Skeletal muscle cell (primary cell): ENCODE measurements around the gene TSEN54.
"Not testable (repeated sequence)": the region's sequence is repeated elsewhere in the genome, so short reads cannot be mapped to it uniquely, and the experiment has no call there.

ENCODE experiments used
- DNase-seq: peaks from one replicate; pipeline ENCODE4 v3.0.0-alpha.2; 2010; ENCODE audit warnings: low read depth
- H3K4me3 ChIP-seq: 2 replicates; pipeline ENCODE4 v1.5.1; 2011; ENCODE audit warnings: low read depth, mild to moderate bottlenecking, control low read depth, low read length, moderate library complexity

The TSEN54 gene

GRCh38 chr17:75515496-75516254 is 653 bp upstream of the TSEN54 start, which contains the start of gene CASKIN2:
CASKIN2 (minus strand) TSS chr17:75515537; CDS start chr17:75513804, 1,733 bp downstream.
- peak; percentile 51 for DNase-seq
- H3K4me3 ChIP-seq: peak within 1 kb of the TSS; percentile 84

- peak overlapping the region; percentile 84 for H3K4me3 ChIP-seq
- no peak for DNase-seq
Measured at GRCh38 chr17:75516619-75517296, 430 bp downstream of the TSEN54 start.

- no peak for DNase-seq
- peak overlapping the region; percentile 84 for H3K4me3 ChIP-seq
Measured at GRCh38 chr17:75517297-75517865, 1.1 kb downstream of the TSEN54 start.

GRCh38 chr17:75518201-75518600 is 1.9 kb downstream of the TSEN54 start:
- H3K4me3 ChIP-seq: no peak overlapping the region
- DNase-seq: no peak

- no peak for DNase-seq
- H3K4me3 ChIP-seq: no peak overlapping the region
Measured at GRCh38 chr17:75518983-75519537, 2.7 kb downstream of the TSEN54 start.

- H3K4me3 ChIP-seq, DNase-seq: not testable (repeated sequence)
Measured at GRCh38 chr17:75520413-75520812, 4.1 kb downstream of the TSEN54 start.

- H3K4me3 ChIP-seq: no peak overlapping the region
- DNase-seq: no peak
Measured at GRCh38 chr17:75521290-75521689, 5.0 kb downstream of the TSEN54 start.

- H3K4me3 ChIP-seq: no peak overlapping the region
- no peak for DNase-seq
Measured at GRCh38 chr17:75521951-75522727, 5.8 kb downstream of the TSEN54 start.

- no peak overlapping the region for H3K4me3 ChIP-seq
- DNase-seq: no peak
Measured at GRCh38 chr17:75523647-75524046, 7.3 kb downstream of the TSEN54 start.

GRCh38 chr17:75524269-75524969 is 8.1 kb downstream of the TSEN54 start:
- H3K4me3 ChIP-seq: peak overlapping the region; percentile 49
- no peak for DNase-seq

- DNase-seq: no peak
- peak within 1 kb of the TSS; percentile 49 for H3K4me3 ChIP-seq
Measured at GRCh38 chr17:75524970-75525805, 8.9 kb downstream of the TSEN54 start, which contains the start of gene LLGL2. LLGL2 (plus strand) TSS chr17:75525697; CDS start chr17:75543427, 17,730 bp downstream.

- DNase-seq: no peak
- H3K4me3 ChIP-seq: peak overlapping the region; percentile 49
Measured at GRCh38 chr17:75525806-75526554, 9.7 kb downstream of the TSEN54 start.

GRCh38 chr17:75526555-75527270 is 10.4 kb downstream of the TSEN54 start:
- no peak for DNase-seq
- H3K4me3 ChIP-seq: no peak overlapping the region

- no peak overlapping the region for H3K4me3 ChIP-seq
- no peak for DNase-seq
Measured at GRCh38 chr17:75530837-75531720, 14.8 kb downstream of the TSEN54 start.

GRCh38 chr17:75531721-75532072 is 15.4 kb downstream of the TSEN54 start:
- no peak overlapping the region for H3K4me3 ChIP-seq
- DNase-seq: no peak

GRCh38 chr17:75535119-75535537 is 18.8 kb downstream of the TSEN54 start:
- no peak overlapping the region for H3K4me3 ChIP-seq
- no peak for DNase-seq
